Medulla oblongata (tissue), 1 donor: ENCODE measurements around the gene LRWD1.
A peak's percentile ranks its signal among the peaks of the same experiment; 100 is the strongest.
"Not testable (repeated sequence)": the region's sequence is repeated elsewhere in the genome, so short reads cannot be mapped to it uniquely, and the experiment has no call there.

Experiments used
- DNase-seq: peaks from one replicate; pipeline ENCODE4 v3.0.0-alpha.2; 2015; ENCODE audit errors: extremely low spot score

LRWD1 gene

GRCh38 chr7:102468478-102469350 is 3.9 kb downstream of the LRWD1 start:
- no peak for DNase-seq

GRCh38 chr7:102469351-102469971 is 4.7 kb downstream of the LRWD1 start:
- no peak for DNase-seq

DNA sequence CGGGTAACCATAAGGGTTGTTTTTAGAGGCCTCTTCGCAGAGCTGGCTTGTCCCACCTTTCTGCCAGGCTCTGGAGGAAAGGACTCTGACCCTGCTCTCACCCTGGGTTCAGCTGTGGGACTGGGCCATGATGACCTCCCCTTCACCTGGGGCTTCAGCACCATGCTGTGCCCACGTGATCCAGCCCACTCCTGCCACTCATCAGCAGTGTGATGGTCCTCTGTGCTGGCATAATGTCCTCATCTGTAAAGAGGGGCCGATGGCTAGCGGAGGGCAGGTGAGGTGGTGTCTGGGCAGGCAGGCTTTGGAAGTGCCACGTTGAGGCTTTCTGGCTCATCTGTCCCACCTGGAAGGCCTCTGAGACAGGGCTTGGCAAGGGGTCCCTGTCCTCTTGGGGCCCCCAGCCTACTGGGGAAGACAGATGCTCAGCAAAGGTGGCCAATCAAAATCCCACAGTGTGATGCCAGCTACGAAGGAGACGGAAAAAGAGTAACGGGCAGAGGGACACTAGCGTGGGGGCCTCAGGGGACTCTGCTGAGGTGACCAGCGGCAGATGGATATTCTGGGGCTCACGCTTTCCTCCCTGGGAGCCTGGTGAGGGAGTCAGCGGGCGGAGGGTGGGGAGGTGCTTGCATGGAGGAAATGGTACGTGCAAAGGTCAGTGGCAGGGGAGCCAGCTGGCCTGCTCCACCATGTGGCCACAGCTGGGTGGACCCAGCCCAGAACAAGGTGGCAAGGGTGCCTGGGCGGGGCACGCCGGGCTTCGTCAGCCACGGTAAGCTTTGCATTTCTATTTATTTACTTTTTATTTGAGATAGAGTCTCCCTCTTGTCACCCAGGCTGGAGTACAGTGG is 5.4 kb downstream of the LRWD1 start:
- no peak for DNase-seq

DNA sequence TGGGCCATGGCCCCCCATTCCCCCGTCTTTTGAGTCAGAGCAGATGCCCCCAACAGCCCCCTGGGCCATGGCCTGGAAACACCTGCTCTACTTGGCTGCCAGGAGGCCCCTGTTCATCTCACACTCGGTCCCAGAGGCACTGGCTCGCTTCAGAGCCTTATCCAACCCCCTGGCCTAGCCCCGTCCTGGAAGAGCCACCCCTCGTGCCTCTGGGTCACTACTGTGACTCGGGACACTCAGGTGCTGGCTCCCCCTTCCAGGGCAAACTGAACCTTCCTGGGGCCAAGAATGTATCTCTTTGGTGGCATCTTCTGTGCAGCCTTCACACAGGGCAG is 7.0 kb downstream of the LRWD1 start:
- DNase-seq, result no peak

- DNase-seq, result no peak
These were observed 7.6 kb downstream of the LRWD1 start for GRCh38 chr7:102472126-102473041.

DNA sequence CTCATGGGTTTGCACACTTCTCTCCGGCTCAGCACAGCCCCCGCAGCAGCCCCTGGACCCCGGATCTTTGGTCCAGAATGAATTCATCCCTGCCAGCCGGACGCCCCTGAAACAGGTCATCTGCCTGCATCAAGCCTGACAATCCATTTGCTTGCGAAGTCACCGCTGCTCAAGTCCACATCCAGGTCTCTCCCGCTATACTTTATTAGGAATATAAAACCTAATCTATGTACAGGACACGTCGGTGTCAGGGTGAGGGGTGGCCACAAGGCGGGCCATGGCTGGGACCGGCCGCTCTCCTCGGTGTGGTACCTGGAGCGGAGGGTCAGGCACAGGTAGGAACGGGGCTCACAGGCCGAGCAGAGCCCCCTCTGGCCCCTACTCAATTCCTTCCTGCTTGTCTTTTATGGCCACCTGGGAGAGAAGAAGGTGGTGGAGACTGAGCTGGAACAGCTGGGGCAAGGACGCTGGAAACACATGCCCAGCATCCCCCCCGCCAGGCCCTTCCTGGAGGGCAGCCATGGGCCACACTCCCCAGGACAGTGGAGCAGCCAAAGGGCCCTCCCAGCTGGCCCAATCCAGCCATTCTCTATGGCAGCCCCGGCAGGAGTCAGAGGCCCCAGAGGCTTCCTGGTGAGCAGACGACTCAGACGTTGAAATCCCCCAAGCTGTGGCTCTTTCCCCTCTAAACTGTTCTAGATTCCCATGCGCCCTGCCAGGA is 8.6 kb downstream of the LRWD1 start:
- peak; percentile 41 for DNase-seq

- DNase-seq, result not testable (repeated sequence)
These were observed 9.3 kb downstream of the LRWD1 start for GRCh38 chr7:102474116-102474515.

- DNase-seq, result not testable (repeated sequence)
These were observed 10.1 kb downstream of the LRWD1 start for GRCh38 chr7:102474736-102475435.

DNA sequence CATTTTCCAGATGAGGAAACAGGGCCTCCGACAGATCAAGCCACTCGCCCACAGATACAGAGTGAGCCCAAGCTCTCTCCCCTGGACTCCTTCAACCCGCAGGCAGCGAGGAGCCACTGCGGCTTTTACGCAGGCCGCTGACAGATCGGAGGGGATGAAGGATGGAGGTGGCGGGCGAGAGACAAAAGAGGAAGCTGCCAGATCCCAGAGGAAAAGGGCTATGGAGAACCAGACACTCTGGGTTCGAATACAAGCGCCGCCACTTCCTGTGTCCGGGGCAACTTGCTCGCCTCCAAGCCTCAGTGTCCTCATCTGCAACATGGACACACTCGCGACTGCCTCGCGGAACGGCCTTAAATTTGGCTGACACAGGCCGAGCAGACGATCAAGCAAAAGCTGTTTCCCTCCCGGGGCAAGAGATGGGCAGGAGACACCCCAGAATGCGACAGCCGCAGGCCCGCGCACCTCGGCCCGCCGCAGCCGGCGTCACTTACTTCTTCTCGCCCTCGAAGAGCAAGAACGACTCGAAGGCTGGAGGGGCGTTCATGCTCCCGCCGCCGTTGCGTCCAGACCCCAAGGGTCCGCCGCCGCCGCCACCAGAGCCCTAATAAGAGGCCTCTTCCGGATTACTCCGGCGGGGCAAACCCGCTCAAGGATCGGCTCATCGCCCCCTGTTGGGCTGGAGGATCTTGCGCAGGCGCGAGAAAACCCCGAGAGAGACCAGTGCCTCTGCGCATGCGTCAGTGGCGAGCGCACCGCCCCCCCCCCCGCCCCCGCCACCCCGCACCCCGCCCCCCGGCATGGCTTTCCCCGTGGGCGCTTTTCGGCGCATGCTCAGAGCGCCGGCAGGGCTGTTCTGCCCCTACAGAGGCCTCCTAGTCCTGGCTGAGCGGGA is 13.8 kb downstream of the LRWD1 start, which contains the start of gene POLR2J:
Gene POLR2J (minus strand): TSS at position 609 of the 895 bp plus-strand sequence. CDS start 62 bp downstream, at position 547.
- DNase-seq, result not testable (repeated sequence)

- not testable (repeated sequence) for DNase-seq
These were observed 14.4 kb downstream of the LRWD1 start for GRCh38 chr7:102479209-102479584.

- DNase-seq, result not testable (repeated sequence)
These were observed 15.3 kb downstream of the LRWD1 start for GRCh38 chr7:102479982-102480637.

- not testable (repeated sequence) for DNase-seq
These were observed 17.2 kb downstream of the LRWD1 start for GRCh38 chr7:102481962-102482361.

DNA sequence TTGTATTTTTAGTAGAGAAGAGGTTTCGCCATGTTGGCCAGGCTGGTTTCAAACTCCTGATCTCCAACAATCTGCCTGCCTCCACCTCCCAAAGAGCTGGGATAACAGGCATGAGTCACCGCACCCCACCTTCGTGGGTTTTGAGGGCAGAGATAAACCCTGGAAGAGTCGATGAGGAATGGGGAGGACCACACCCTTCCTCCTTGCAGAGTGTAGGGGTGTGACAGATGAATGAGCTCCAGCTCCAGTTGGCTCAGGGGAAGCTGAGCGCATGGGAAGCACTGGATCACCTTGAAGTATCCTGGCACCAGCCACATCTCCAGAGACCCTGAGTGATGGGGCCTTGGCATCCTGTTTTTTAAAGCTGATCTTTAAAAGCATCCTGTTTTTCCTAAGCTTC is 19.5 kb downstream of the LRWD1 start:
- not testable (repeated sequence) for DNase-seq

- not testable (repeated sequence) for DNase-seq
These were observed 25.8 kb downstream of the LRWD1 start for GRCh38 chr7:102490529-102491075.

GRCh38 chr7:102493220-102493935 is 28.6 kb downstream of the LRWD1 start:
- DNase-seq, result not testable (repeated sequence)

- not testable (repeated sequence) for DNase-seq
These were observed 29.2 kb downstream of the LRWD1 start for GRCh38 chr7:102494026-102494425.

DNA sequence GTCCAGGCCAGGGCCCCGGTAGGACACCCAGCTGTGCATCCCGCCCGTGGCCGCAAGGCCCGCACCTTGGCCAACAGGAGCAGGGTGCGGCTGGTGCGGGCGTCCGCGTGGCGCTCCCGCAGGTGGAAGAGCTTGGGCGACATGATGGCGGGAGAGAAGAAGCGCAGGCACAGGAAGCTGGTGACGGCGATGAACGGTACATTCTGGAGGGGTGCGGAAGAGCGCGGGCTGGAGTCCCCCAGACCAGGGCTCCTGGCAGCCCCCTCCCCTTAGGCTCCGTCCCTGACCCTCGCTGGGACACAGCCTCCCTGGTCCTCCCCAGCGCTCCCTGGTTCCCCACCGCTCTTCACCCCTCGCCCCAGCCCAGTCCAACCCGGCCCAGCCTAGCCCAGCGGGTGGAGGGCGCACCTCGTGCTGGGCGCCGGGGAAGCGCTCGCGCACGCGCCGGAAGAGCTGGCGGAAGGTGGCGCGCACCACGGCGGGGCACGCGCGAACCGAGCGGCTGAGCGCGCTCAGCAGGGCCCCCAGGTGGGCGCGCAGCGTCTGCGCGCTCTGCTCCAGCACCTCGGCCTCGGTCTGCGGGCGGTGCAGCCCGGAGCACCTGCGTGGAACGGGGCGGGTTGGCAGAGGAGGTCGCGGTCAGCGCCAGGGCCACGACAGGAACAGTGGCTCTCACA is 29.8 kb downstream of the LRWD1 start:
- DNase-seq, result not testable (repeated sequence)
